Transverse colon (tissue), 4 donors: ENCODE data around the gene IKZF1.

Experiments
- CTCF ChIP-seq, 5 experiments: fragments of 200-600 bp in 3 of 5; fragments of 450-650 bp in 2 of 5; sonication (generic) in 3 of 5; IDR thresholded peaks; 1 replicate in 2 of 5; 2 replicates in 3 of 5; pipeline ENCODE4 v1.5.1; 2016 to 2017; ENCODE audit warnings: antibody characterized with exemption in 5 of 5, inconsistent platforms in 3 of 5, mild to moderate bottlenecking in 2 of 5, moderate library complexity in 1 of 5
- POLR2A ChIP-seq: fragments of 450-650 bp; IDR thresholded peaks from one replicate; pipeline ENCODE4 v1.6.1; 2016; ENCODE audit warnings: antibody characterized with exemption, mild to moderate bottlenecking, moderate library complexity
- POLR2AphosphoS5 ChIP-seq, 3 donors: sonication (generic); formaldehyde crosslinking; IDR thresholded peaks; one replicate each; pipeline ENCODE4 v1.6.1; 2016; ENCODE audit warnings: antibody characterized with exemption in 3 of 3

DNA sequence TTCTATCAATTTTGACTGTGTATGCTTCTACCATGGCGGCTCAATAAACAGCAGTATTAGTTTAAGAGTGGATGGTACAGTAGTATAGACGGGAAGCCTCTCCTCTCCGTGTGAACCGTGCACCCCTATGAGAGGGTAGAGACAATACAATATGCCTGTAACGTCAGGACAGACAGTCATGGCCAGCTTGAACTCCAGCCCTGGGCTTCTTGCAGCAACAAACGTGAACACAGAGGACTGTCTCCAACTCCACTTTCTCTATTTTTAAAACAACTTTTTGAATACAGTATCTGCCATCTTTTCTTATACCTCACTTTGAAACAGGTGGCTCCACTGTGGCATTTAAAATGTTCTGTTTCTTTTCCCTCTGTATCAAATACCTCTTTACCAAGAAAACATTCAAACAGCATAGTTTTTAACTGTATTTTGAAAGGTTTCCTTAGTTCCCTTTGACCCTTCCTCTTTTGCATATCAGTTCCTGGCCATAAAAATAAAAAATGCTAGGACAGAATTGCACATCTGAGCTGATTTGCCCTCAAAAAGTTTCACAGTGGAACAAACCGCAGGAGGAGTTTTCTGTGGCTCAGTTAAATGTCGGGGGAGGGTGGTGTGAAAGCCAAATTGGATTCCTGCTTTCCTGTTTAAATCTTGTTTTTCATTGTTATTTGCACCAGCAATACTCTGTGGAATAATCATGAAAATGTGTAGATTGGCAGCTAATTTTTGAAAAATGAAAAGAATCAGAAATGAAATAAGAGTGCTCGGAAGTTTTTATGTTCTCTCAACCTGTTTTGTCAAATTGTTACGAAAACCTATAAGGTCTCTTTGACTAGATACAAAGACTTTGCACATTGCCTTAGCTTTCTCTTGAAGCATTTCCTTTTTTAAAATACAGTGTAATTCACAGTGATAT, 8.0 kb downstream of the IKZF1 start:
- TF ChIP-seq POLR2A (no peak), CTCF (IDR thresholded peaks at IDR 0.05) (no peak), POLR2AphosphoS5 (IDR thresholded peaks at IDR 0.05) (no peak)
